ENCODE measurements around the gene YAF2.

YAF2 gene

DNA sequence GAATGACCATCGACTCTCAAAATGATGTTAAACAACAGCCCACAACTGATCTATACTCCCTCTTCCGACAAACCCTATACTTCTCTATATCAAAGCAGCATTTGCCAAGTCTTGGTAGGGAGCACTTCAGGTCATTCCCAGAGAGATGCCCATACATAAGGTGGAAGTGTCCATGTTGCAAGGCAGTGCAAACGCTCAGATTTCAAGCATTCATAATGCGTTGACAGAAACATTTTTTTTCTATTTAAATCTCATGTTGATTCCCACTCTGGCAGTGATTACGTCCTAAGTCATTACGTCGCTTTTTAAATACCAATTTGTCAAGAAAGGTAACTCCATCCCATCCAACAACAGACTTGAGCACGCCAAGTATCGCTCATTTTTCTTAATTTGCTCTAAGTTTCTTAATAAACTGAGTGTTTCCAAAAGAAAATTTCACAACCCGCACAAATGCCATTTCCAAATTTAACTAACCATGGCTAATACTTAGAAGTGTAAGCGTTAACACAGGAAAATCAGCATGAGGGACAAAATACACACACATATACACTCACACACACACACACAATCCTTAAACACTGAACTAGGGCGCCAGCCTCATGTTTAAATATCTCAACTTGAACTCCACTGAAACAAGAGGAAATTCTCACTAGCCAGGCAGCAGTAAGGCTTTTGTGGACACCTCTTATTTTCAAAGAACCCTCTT lies 94.4 kb downstream of the YAF2 start:
- peak in 1 of 5 experiments; percentile 37 for DNase-seq

DNA sequence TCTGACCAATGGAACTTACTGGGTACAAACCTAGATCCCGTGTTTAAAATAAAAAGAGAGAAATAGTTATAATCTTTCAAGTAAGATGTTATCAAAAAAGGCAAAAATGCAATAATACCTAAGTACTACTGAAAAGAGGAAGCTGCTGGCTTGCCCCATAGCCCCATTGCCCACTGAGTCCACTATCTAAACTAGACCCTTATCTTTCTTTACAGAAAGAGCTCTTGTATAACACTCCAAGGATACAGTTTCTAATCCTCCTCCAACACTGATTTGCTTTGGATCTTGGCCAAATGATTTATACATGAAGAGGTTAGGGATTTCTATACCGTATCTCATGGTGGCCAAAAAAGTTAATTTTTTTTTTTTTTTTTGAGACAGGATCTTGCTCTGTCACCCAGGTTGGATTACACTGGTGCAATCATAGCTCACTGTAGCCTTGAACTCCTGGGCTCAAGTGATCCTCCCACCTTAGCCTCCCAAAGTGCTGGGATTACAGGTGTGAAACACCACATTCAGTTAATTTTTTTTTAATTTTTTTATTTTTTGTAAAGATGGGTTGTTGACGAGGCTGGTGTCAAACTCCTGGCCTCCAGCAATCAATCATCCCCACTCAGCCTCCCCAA lies 96.0 kb downstream of the YAF2 start:
- DNase-seq, result no peak

DNA sequence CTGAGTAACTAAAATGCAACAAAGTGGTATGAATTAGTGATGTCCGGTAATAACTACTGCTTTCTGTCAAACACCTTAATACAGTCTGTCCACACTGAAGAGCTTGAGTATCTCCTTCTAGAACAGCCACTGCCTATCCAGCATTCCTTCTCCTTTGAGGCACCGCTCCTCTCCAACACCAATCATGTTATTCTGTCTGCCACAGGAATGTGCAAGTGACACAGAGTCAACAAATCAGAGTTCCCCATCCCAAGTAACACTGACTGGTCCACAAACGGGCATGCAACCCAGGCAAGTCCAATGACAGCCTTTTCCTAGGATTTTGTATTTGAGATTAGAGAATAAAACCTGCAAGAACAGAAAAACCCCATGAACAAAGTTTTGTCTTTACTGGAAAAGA lies 97.1 kb downstream of the YAF2 start:
- no peak for DNase-seq

DNA sequence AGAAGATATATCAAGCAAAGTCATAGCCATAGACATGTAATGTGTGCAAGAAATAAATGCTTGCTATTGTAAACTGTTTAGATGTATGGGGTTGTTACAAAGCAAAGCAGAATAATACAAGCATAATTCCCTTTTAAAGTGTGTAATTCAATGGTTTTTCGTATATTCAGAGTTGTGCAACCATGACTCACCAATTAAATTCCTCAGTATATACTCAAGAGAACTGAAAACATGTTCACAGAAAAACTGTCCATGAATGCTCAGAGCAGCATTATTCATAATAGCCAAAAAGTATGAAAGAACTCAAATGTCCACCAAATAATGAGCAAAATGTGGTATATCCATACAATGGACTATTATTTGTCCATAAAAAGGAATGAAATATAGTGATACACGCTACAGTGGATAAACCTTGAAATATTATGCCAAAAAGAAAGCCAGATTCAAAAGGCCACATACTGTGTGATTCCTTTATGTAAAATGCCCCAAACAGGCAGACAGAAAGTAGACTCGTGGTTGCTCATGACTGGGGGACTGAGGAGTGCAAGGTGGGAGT lies 102.7 kb downstream of the YAF2 start:
- no peak for DNase-seq

DNA sequence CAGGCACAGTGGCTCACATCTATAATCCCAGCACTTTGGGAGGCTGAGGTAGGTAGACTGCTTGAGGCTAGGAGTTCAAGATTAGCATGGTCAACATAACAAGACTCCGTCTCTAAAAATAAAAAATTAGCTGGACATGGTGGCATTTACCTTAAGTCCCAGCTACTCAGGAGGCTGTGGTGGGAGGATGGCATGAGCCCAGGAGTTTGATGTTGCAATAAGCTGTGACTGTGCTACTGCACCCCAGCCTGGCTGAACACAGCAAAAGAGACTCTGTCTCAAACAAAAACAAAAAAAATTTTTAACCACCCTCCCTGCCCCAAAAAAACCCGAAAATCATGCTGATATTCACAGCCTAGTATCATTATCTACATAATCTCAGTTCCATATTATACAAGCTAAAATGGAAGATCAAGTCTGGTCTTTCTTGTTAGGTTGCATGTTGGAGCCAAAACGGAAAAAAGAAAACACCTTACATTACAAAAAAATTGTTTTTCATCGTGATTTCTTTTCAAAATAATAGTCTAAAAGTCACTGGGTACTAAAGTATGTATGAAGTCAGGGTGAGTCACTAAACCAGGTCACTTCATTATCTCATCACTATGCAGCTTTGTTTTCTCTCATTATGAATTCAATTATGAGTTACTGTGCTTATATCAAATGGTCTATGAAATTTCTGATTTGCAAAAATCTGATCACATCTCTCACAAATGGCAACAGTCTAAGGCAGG lies 107.2 kb downstream of the YAF2 start:
- no peak for DNase-seq

DNA sequence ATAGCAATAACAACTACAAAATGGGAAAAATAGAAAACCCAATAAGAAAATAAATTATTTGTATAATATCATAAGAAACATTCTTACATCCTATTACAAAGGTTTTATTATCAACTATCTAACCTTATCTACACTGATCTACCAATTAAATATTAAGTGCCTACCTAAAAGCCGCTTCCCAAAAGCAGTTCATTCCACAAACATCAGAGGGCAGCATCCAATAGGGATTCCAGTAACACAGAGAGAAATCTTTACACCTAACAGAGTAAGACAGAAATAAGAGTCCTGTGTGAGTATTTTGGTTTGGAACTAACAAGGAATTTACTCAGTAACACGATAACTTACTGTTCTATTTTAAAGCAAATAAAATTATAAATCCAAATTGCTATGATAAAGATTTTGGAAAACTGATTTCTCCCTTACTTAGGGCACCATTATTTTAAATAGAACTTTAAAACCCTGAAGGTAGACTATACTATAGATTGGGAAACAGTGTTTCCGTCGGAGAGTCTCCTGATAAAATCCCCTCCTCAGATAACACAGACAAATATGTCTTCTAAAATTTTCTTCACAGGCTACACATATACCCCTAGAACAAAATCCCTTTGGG lies 108.3 kb downstream of the YAF2 start:
- peak in 1 of 5 experiments; percentile 33 for DNase-seq

DNA sequence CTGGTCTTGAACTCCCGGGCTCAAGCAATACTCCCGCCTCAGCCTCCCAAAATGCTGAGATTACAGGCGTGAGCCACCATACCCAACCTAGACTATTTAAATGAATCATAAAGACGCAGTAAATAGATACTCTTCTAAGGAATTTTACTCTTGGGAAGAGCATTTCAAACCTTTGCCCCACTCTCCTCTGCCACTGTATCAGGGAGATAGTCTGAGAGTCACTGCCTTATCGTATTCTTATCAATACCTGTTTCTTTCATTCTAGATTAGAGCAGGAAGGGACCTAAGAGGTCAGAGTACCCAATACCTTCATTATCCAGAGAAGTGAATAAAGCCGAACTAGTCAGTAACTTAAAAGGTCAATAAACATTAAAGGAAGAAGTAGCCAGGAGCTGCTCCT lies 109.2 kb downstream of the YAF2 start:
- DNase-seq, result no peak

DNA sequence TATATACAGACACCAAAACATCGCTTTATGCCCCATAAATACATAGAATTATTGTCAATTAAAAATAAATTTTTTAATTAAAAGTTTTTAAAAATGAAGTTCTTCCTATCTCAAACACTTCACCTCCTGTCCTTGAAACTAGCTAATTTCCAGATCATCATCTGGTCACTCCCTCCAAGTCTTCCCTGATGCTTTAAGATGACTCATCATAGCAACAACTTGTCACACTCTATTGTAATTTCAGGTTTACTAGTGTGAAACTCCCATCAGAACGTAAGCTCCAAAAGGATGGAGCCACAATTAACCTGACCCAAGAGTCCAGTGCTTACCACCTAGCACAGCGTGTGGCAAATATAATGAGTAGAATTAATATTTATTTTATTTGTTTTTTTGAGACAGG lies 109.7 kb downstream of the YAF2 start:
- DNase-seq, result no peak

DNA sequence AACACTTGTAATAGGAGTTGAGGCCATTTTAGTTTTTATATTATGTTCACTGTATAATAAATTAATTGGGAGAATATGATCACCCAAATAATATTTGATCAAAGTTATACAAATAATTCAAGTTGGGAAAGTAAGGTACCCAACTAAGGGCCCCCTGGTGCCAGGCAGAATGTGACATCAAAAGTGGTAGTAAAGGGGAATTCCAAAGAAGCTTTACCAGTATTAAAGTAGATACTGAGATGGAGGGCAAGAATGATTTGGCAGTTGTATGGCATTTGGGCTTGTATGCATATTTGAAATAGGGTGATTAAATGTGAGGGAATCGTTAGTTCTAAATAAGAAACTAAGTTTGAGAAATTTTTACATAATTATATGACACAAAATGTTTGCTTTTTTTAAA lies 111.1 kb downstream of the YAF2 start:
- no peak for DNase-seq

DNA sequence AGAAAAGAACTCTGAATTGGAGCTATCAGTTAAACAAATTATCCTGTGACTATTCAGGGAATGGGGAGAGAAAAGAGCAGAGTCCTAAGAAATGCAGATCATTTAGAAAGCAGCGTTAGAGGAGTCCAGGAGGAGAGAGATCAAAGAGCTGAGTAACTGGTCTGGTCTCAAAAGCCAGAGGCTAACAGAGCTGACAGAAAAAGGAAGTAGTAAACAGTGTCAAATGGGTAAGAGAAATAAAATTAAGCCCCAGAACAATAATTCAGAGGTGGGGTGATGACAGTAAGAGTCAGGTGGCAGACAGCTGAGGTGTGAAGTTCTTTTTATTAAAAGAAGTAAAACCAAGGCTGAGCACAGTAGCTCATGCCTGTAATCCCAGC lies 112.7 kb downstream of the YAF2 start:
- no peak for DNase-seq

DNA sequence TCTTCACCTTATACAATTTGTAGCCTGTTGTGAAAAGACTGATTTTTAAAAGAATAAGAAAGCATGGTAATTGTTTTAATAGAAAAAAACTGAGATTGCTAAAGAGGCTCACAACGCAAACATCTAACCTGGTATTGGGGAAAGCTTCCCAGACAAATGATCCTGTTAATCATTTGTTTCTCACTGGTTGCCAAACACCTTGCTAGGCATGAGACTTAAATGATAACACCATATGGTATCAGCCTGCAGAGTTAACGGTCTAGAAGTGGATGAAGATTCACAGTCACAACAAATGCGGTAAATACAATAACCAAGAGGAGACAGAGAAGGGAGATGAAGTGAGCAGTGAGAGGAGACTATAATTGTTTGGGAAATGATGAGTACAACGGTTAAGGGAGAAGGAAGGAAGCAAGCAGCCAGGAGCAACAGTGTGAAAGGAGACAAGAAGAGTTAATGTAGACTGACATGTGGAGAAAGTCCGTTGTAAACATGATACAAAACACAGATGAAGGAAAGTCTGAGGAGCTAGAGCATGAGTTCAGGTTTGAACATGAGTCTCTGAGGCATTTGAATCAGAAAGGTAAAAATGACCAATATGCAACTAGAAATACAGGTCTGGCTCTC lies 113.2 kb downstream of the YAF2 start:
- DNase-seq, result no peak

DNA sequence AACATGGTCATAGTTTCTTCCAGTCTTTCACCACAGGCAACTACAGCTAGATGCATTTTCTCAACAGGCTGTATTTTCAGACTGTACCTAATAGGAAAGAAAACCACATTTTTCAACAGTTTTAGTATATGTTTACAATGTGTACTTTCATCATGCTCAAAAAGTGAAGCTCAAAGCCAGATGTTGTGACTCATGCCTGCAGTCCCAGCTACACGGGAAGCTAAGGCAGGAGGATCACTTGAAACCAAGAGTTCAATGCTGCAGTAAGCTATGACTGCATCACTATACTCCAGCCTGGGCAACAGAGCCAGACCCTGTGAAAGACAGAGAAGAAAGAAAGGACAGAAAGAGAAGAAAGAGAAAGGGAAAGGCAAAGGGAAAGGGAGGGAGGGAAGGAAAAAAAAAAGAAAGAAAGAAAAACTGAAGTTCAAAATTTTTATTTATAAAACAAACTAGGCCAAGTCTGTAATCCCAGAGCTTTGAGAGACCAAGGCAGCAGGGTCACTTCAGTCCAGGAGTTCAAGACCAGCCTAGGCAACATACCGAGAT lies 118.9 kb downstream of the YAF2 start:
- peak in 1 of 5 experiments; percentile 32 for DNase-seq

DNA sequence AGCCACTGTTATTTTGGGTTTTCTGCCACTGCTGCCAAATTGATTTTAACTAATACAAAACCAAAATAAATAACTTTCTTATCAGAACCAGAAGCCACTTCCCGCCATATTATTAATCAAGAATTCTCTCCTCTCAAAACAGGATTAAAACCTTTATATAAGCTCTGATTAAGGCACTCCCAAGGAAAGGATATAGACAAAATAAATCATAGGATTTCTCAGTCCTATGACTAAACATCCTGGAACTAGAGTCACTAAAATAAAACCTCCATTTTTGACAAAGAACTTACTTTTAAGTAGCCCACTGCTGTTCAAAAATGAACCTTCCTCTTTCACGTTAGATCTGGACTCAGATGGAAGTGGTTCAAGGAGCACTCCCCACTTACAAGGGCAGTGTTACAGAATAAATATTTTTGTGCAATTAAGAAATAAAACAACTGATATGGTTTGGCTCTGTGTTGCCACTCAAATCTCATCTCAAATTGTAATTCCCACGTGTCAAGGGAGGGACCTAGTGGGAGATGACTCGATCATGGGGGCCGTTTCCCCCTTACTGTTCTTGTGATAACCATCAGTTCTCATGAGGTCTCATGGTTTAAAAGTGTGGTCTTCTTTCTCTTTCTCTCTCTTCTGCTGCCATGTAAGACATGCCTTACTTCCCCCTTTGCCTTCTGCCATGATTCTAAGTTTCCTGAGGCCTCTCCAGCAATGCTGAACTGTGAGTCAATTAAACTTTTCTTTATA lies 119.7 kb downstream of the YAF2 start:
- no peak for DNase-seq

DNA sequence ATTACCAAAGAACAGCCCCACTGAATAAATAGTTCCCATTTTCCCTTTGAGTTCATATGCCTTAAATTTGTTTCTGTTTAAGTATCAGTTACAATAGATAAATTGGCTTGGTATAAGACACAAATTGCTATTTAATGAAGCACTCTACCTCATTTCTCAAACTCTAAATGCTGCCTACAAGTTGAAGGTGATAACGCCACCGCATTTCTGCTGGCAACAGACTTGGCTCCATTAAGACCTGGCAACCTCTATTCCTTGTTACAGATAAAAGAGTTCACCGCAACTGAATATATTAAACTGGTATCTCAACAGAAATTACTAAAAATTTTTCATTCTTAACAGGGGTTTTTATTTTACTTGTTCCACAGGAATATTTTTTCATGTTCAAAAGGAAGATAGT lies 129.0 kb downstream of the YAF2 start:
- DNase-seq, result no peak
